ENCODE data around the gene LLPH. TPM values are rescaled to one million over a fixed set of nuclear protein-coding genes. Genes with fewer than 3 reads are reported as not detected.

The LLPH gene
- total RNA-seq, 1 experiment from 2014 or later, result 33.4 TPM

DNA sequence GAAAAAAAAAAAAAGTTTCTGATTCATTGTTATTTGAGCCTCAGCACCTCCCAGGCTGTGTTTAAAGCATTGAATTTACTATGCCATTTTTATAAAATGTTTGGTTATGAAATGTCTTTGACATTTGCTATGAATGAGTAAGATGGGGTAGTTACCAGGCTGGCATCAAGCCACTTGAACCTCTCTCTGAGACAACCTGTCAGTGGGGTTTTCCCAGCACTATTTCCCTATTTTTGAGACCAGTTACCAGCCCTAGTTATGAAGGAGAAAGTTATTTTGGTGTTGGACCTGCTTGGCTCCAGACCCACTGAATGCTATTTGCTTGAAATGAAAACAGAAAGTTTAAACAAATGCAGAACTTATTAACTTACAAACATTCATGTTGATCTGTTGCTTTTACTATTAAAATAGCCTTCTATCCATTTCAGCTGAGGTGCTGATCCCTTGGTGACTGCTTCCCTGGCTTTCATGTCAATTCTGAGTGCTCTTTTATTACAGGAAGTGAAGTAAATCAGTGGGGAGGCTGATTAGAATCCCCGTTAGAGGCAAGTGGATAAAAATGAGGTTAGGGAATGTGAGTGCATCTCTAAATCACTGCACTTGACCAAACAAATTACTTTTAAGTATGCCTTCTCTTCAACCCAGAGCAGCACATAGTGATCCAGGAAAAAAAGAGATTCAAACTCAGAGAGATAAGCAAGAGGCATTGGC, 37.8 kb downstream of the LLPH start:
- Histone ChIP-seq H4K5ac (ENCODE audit: insufficient read length, low read depth, low read length) (no peak overlapping the region), H4K20me1 (ENCODE audit: control insufficient read depth, insufficient read depth, insufficient read length) (no peaks in the 10 kb centered on the region), H3K56ac (ENCODE audit: insufficient read length, low read depth, low read length) (no peak overlapping the region), H3K23me2 (ENCODE audit: insufficient read length, low read depth, low read length, poor library complexity, severe bottlenecking) (no peaks in the 10 kb centered on the region), H2BK15ac (ENCODE audit: low read depth, low read length) (no peak overlapping the region), H3K4me1 (ENCODE audit: insufficient read depth, low read length) (no peaks in the 10 kb centered on the region), H2BK20ac (ENCODE audit: low read depth, low read length, poor library complexity, severe bottlenecking) (no peak overlapping the region), H2BK5ac (ENCODE audit: insufficient read length, low read length) (no peak overlapping the region), H2BK120ac (ENCODE audit: low read depth, low read length, poor library complexity, severe bottlenecking) (no peak overlapping the region), H3K4ac (ENCODE audit: low read depth, low read length) (no peak overlapping the region), H3K9me3 (ENCODE audit: control insufficient read depth, low read depth, low read length) (no peaks in the 10 kb centered on the region), H4K91ac (ENCODE audit: insufficient read length, low read depth, low read length) (no peak overlapping the region), H2AFZ (ENCODE audit: low read length) (no peak overlapping the region), H3K27me3 (ENCODE audit: insufficient read depth, low read length) (no peaks in the 10 kb centered on the region), H4K8ac (replicated peaks; ENCODE audit: insufficient read length, low read depth, low read length) (no peak overlapping the region), H3K14ac (ENCODE audit: insufficient read depth, low read length) (no peak overlapping the region), H3K23ac (ENCODE audit: insufficient read length, low read depth, low read length) (no peak overlapping the region), H3K18ac (ENCODE audit: insufficient read length, low read depth, low read length) (no peak overlapping the region), H3K27ac (ENCODE audit: insufficient read length, low read depth, low read length) (no peak overlapping the region), H3T11ph (ENCODE audit: low read length) (no peak overlapping the region), H3K79me1 (ENCODE audit: insufficient read depth, low read depth, low read length, poor library complexity, severe bottlenecking) (no peaks in the 10 kb centered on the region), H2AK5ac (ENCODE audit: insufficient read length, low read length) (no peak overlapping the region), H2BK12ac (ENCODE audit: insufficient read length, low read depth, low read length) (no peak overlapping the region), H3K4me2 (ENCODE audit: insufficient read depth, insufficient read length, low read length) (no peak overlapping the region), H3K79me2 (ENCODE audit: insufficient read depth, low read length) (no peaks in the 10 kb centered on the region), H3K9ac (ENCODE audit: extremely low read depth, insufficient read length, low read length) (no peak overlapping the region)
- Mint-ChIP-seq H3K27me3 (ENCODE audit: low read depth) (no peaks in the 10 kb centered on the region; the same call in 1 of the 2 replicates), H3K9me3 (peaks cover 0 to 2% of the 10 kb centered on the region in 2 experiments; a peak in 1 of 5 replicates), H3K36me3 (ENCODE audit: insufficient read depth in 1 of 3, low read depth in 3 of 3) (no peaks in the 10 kb centered on the region), H3K4me3 (no peak overlapping the region; a peak in 1 of 5 replicates), H3K27ac (no peak overlapping the region), H3K4me1 (peaks cover 3 to 6% of the 10 kb centered on the region in 2 experiments; a peak in 1 of 4 replicates)
- DNase-seq, result no peak
- TF ChIP-seq, protein P1, sequence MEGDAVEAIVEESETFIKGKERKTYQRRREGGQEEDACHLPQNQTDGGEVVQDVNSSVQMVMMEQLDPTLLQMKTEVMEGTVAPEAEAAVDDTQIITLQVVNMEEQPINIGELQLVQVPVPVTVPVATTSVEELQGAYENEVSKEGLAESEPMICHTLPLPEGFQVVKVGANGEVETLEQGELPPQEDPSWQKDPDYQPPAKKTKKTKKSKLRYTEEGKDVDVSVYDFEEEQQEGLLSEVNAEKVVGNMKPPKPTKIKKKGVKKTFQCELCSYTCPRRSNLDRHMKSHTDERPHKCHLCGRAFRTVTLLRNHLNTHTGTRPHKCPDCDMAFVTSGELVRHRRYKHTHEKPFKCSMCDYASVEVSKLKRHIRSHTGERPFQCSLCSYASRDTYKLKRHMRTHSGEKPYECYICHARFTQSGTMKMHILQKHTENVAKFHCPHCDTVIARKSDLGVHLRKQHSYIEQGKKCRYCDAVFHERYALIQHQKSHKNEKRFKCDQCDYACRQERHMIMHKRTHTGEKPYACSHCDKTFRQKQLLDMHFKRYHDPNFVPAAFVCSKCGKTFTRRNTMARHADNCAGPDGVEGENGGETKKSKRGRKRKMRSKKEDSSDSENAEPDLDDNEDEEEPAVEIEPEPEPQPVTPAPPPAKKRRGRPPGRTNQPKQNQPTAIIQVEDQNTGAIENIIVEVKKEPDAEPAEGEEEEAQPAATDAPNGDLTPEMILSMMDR (conservative IDR thresholded peaks at IDR 0.05), result no peak
- WGBS (ENCODE audit: extremely low coverage, insufficient read length, low lambda C conversion rate), result no CpG with 5 or more reads among the region's 1 CpG
